RWPE2 (cell line): ENCODE data around the gene TTC28.
"Not testable (repeated sequence)": the region's sequence is repeated elsewhere in the genome, so short reads cannot be mapped to it uniquely, and the experiment has no call there.

Source experiments
- ATAC-seq: fragments of 200-7000 bp; cut with Tn5 transposase; 3 replicates; pipeline ENCODE4 v1.9.1; 2021; ENCODE audit warnings: low read depth
- DNase-seq: peaks from one replicate; pipeline ENCODE4 v3.0.0-alpha.2; 2020; ENCODE audit warnings: low spot score
- H3K27ac ChIP-seq: fragments of 450-650 bp; 2 replicates; pipeline ENCODE4 v1.5.1; 2017; ENCODE audit warnings: mild to moderate bottlenecking; ENCODE audit not compliant: poor library complexity, severe bottlenecking
- H3K27me3 ChIP-seq: fragments of 250-450 bp; sonication (Bioruptor Pico); 2 replicates; pipeline ENCODE4 v1.5.1; 2021; ENCODE audit warnings: mild to moderate bottlenecking, moderate library complexity; ENCODE audit not compliant: insufficient read depth, poor library complexity, severe bottlenecking
- H3K36me3 ChIP-seq: fragments of 250-450 bp; sonication (Bioruptor Pico); 2 replicates; pipeline ENCODE4 v1.5.1; 2020; ENCODE audit warnings: low read depth, mild to moderate bottlenecking, moderate library complexity
- H3K4me1 ChIP-seq: fragments of 250-450 bp; sonication (Bioruptor Pico); 2 replicates; pipeline ENCODE4 v1.5.1; 2021; ENCODE audit warnings: mild to moderate bottlenecking, moderate library complexity; ENCODE audit not compliant: insufficient read depth, poor library complexity, severe bottlenecking
- H3K4me3 ChIP-seq: fragments of 250-450 bp; sonication (Bioruptor Pico); 2 replicates; pipeline ENCODE4 v1.5.1; 2021; ENCODE audit warnings: mild to moderate bottlenecking, moderate library complexity; ENCODE audit not compliant: severe bottlenecking
- H3K9me3 ChIP-seq: fragments of 250-450 bp; sonication (Bioruptor Pico); 2 replicates; pipeline ENCODE4 v1.5.1; 2021; ENCODE audit warnings: mild to moderate bottlenecking, moderate library complexity; ENCODE audit not compliant: severe bottlenecking
- TF ChIP-seq, protein P1 (sequence below): fragments of 450-650 bp; IDR thresholded peaks from one replicate; pipeline ENCODE4 v1.5.1; 2017; ENCODE audit warnings: mild to moderate bottlenecking, moderate library complexity; ENCODE audit not compliant: poor library complexity, severe bottlenecking

Gene TTC28

DNA sequence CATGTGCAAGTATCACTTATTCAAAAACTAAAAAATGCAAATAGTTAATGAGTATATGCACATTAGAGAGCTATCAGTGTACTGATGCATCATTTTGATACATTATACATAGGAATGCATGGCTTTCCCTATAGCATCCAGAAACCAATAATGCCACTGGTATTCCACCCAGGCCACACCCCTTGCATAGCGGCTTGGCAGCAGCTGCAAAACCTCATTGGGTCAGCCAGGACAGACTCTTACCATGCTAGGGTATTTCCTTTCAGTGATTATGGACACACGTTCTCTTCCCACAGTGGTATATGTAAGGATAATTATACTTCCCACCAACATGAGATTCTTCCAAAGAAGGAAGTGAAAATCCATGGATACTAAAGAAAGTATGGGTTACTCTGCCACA is 614.7 kb downstream of the TTC28 start:
- TF ChIP-seq, protein P1, sequence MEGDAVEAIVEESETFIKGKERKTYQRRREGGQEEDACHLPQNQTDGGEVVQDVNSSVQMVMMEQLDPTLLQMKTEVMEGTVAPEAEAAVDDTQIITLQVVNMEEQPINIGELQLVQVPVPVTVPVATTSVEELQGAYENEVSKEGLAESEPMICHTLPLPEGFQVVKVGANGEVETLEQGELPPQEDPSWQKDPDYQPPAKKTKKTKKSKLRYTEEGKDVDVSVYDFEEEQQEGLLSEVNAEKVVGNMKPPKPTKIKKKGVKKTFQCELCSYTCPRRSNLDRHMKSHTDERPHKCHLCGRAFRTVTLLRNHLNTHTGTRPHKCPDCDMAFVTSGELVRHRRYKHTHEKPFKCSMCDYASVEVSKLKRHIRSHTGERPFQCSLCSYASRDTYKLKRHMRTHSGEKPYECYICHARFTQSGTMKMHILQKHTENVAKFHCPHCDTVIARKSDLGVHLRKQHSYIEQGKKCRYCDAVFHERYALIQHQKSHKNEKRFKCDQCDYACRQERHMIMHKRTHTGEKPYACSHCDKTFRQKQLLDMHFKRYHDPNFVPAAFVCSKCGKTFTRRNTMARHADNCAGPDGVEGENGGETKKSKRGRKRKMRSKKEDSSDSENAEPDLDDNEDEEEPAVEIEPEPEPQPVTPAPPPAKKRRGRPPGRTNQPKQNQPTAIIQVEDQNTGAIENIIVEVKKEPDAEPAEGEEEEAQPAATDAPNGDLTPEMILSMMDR: no peak
- no peaks in the 10 kb centered on the region for H3K9me3 ChIP-seq
- H3K36me3 ChIP-seq: no peaks in the 10 kb centered on the region
- no peak for DNase-seq
- no peak overlapping the region for H3K4me3 ChIP-seq
- ATAC-seq: no peak
- no peaks in the 10 kb centered on the region for H3K27me3 ChIP-seq
- no peaks in the 10 kb centered on the region for H3K4me1 ChIP-seq
- H3K27ac ChIP-seq: no peak overlapping the region

- no peaks in the 10 kb centered on the region for H3K4me1 ChIP-seq
- no peaks in the 10 kb centered on the region for H3K27me3 ChIP-seq
- TF ChIP-seq, protein P1: no peak
- no peaks in the 10 kb centered on the region for H3K9me3 ChIP-seq
- H3K36me3 ChIP-seq: no peaks in the 10 kb centered on the region
- ATAC-seq (no peak), DNase-seq (no peak)
- no peak overlapping the region for H3K27ac ChIP-seq
- no peak overlapping the region for H3K4me3 ChIP-seq
These were observed 616.0 kb downstream of the TTC28 start for GRCh38 chr22:28063656-28064055.

- not testable (repeated sequence) for ATAC-seq, DNase-seq, H3K27ac ChIP-seq, H3K4me1 ChIP-seq, H3K9me3 ChIP-seq, H3K27me3 ChIP-seq, H3K36me3 ChIP-seq, H3K4me3 ChIP-seq
These were observed 619.0 kb downstream of the TTC28 start for GRCh38 chr22:28060594-28060993.

- Histone ChIP-seq H3K4me1 (no peaks in the 10 kb centered on the region), H3K9me3 (no peaks in the 10 kb centered on the region), H3K27me3 (no peaks in the 10 kb centered on the region), H3K27ac (no peak overlapping the region), H3K36me3 (no peaks in the 10 kb centered on the region), H3K4me3 (no peak overlapping the region)
- TF ChIP-seq, protein P1: no peak
- no peak for DNase-seq
- no peak for ATAC-seq
These were observed 621.6 kb downstream of the TTC28 start for GRCh38 chr22:28058036-28058435.

DNA sequence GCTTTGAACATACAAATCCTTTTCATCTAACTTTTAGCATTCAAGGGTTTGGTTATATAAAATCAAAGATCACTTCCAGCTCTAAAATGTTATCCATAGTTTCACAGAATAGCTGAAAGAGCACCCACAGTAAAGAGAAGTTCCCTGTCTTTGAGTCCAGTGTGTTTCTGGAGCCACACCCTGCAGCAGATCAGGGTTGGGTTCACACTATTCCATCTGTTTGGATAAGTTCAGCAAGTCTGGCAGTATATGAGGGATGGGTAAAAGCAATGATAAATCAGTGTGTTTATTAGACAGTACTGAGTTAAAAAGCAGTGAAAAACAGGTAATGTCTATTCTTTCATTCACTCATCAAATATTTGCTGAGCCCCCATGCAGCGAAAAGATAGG is 624.8 kb downstream of the TTC28 start:
- no peaks in the 10 kb centered on the region for H3K36me3 ChIP-seq
- H3K4me1 ChIP-seq: no peaks in the 10 kb centered on the region
- H3K27me3 ChIP-seq: no peaks in the 10 kb centered on the region
- H3K4me3 ChIP-seq: no peak overlapping the region
- DNase-seq (no peak), ATAC-seq (no peak)
- TF ChIP-seq, protein P1: no peak
- no peaks in the 10 kb centered on the region for H3K9me3 ChIP-seq
- no peak overlapping the region for H3K27ac ChIP-seq
